Testis (tissue), 2 donors: ENCODE measurements around the gene FRS3.

ENCODE experiments used
- CTCF ChIP-seq, 3 experiments: fragments of 450-650 bp in 2 of 3; fragments of 200-600 bp in 1 of 3; sonication (generic) in 1 of 3; IDR thresholded peaks; one replicate each; pipeline ENCODE4 v1.5.1; 2016 to 2019; ENCODE audit warnings: antibody characterized with exemption in 3 of 3, mild to moderate bottlenecking in 2 of 3, moderate library complexity in 1 of 3
- POLR2A ChIP-seq: fragments of 450-650 bp; IDR thresholded peaks from one replicate; pipeline ENCODE4 v1.6.1; 2017; ENCODE audit warnings: antibody characterized with exemption, mild to moderate bottlenecking, moderate library complexity

- TF ChIP-seq CTCF (IDR thresholded peaks at IDR 0.05) (no peak), POLR2A (no peak)
Measured at GRCh38 chr6:41733707-41734665, 45.7 kb downstream of the FRS3 start.
